PC-3 (cell line): ENCODE measurements around the gene HCAR3.

Experiments used
- EZH2 ChIP-seq: fragments of 300-600 bp; sonication (generic); IDR thresholded peaks from one replicate; pipeline ENCODE4 v1.6.1; 2017; ENCODE audit warnings: antibody characterized with exemption, mild to moderate bottlenecking, low read length; ENCODE audit not compliant: unreplicated experiment
- EZH2phosphoT487 ChIP-seq: fragments of 300-600 bp; sonication (generic); IDR thresholded peaks from 2 replicates; pipeline ENCODE4 v1.6.1; 2018; ENCODE audit warnings: mild to moderate bottlenecking, antibody characterized with exemption, low read length, borderline replicate concordance
- TF ChIP-seq, protein P1 (sequence below): fragments of 300-600 bp; sonication (generic); conservative IDR thresholded peaks from 2 replicates; pipeline ENCODE4 v1.5.1; 2017; ENCODE audit warnings: antibody characterized with exemption, low read depth, mild to moderate bottlenecking, low read length

DNA sequence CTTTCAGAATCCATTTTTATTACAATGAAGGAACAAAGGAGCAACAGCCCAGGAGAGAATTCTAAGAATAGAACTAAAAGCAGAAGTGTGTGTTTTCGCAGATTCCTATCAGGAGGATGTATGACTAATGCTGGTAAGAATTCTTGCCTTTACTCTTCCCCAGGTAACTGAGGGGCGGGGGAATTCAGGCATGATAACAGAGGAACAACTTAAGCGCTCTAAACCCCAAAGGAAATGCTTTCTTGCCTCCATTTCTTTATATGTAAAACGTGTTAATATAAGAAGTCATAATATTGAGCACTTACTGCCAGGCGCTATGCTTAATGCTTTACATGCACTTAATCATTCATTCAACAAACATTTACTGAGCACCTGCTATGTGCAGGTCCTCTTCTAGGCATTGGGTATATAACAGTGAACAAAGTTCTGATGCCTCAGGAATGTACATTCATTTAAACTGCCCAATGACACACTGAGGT is 9.5 kb upstream of the HCAR3 start:
- TF ChIP-seq, protein P1, sequence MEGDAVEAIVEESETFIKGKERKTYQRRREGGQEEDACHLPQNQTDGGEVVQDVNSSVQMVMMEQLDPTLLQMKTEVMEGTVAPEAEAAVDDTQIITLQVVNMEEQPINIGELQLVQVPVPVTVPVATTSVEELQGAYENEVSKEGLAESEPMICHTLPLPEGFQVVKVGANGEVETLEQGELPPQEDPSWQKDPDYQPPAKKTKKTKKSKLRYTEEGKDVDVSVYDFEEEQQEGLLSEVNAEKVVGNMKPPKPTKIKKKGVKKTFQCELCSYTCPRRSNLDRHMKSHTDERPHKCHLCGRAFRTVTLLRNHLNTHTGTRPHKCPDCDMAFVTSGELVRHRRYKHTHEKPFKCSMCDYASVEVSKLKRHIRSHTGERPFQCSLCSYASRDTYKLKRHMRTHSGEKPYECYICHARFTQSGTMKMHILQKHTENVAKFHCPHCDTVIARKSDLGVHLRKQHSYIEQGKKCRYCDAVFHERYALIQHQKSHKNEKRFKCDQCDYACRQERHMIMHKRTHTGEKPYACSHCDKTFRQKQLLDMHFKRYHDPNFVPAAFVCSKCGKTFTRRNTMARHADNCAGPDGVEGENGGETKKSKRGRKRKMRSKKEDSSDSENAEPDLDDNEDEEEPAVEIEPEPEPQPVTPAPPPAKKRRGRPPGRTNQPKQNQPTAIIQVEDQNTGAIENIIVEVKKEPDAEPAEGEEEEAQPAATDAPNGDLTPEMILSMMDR = no peak
- TF ChIP-seq EZH2phosphoT487 (no peak), EZH2 (no peak)
